ENCODE results near the gene RGL4.
A peak's percentile ranks its signal among the peaks of the same experiment; 100 is the strongest.
"Not testable (repeated sequence)": the region's sequence is repeated elsewhere in the genome, so short reads cannot be mapped to it uniquely, and the experiment has no call there.

Gene RGL4

GRCh38 chr22:23700706-23701105 lies 9.9 kb downstream of the RGL4 start:
- DNase-seq: no peak

- DNase-seq: no peak
Measured at GRCh38 chr22:23704062-23704461, 13.2 kb downstream of the RGL4 start.

- peak in 1 of 2 donors; percentile 13 for DNase-seq
Measured at GRCh38 chr22:23704829-23705228, 14.0 kb downstream of the RGL4 start.

DNA sequence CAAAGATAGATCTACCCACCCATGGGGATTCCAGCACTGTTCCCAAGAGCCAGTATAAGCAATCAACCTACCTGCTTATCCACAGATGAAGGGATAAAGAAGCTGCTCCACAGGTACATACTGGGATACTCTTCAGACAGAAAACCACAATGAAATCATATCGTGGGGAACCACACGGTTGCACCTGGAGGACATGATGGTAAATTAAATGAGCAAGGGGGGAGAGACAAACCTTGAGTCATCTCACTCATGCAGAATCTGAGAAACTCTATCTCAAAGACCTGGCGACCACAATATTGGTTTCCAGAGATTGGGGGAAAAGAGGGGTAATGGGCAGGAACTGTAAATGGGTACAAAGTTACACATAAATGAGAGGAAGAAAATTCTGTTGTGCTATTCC lies 14.5 kb downstream of the RGL4 start:
- no peak for DNase-seq

DNA sequence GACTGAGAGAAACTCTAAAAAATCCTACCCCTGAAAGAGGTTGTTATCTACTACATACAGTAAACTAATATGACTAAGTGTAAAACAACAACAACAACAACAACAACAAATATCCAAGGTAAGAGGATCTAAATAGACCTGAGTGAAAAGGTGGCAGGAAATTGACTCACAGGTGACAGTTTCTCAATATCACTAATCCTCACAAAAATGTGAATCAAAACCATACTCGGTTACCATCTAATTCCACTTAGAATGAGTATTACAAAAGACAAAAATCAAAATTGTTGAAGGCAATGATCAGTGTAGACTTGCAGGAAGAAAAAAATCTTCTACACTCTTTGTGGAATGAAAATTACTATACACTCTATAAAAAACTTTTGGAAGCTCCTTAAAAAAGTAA lies 17.5 kb downstream of the RGL4 start:
- DNase-seq: no peak

DNA sequence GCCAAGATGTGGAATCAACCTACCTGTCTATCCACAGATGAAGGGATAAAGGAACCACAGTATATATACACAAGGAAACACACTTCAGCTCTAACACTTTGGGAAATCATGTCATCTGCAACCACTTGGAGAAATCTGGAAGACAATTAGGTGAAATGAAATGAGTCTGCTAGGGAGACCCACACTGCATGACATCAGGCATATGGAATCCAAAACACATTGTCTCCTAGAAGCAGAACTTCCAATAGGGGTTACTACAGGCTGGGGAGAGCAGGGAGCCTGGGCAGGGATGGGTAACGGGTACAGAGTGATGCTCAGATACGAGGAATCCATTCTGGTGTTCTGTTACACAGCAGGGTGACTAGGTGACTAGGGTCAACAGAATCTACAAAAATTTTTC lies 18.3 kb downstream of the RGL4 start:
- no peak for DNase-seq

DNA sequence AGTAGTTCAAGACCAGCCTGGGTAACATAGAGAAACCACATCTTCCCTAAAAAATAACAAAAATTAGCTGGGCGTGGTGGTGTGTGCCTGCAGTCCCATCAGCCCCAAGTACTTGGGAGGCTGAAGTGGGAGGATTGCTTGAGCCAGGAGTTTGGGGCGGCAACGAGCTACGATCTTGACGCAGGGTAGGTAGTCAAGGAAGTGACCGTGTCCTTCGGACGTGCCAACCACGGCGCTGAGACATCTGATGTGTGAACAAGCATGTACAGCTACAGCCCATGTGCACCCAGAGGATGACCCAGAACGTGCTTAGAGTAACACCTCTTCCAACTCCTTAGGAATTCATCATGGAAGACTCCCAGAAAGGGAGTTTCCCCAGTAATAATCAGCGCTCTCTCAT lies 21.4 kb downstream of the RGL4 start:
- DNase-seq: no peak

GRCh38 chr22:23713696-23714595 lies 23.1 kb downstream of the RGL4 start:
- no peak for DNase-seq

- DNase-seq: no peak
Measured at GRCh38 chr22:23714596-23715578, 24.1 kb downstream of the RGL4 start.

GRCh38 chr22:23715806-23716375 lies 25.1 kb downstream of the RGL4 start:
- DNase-seq: no peak

DNA sequence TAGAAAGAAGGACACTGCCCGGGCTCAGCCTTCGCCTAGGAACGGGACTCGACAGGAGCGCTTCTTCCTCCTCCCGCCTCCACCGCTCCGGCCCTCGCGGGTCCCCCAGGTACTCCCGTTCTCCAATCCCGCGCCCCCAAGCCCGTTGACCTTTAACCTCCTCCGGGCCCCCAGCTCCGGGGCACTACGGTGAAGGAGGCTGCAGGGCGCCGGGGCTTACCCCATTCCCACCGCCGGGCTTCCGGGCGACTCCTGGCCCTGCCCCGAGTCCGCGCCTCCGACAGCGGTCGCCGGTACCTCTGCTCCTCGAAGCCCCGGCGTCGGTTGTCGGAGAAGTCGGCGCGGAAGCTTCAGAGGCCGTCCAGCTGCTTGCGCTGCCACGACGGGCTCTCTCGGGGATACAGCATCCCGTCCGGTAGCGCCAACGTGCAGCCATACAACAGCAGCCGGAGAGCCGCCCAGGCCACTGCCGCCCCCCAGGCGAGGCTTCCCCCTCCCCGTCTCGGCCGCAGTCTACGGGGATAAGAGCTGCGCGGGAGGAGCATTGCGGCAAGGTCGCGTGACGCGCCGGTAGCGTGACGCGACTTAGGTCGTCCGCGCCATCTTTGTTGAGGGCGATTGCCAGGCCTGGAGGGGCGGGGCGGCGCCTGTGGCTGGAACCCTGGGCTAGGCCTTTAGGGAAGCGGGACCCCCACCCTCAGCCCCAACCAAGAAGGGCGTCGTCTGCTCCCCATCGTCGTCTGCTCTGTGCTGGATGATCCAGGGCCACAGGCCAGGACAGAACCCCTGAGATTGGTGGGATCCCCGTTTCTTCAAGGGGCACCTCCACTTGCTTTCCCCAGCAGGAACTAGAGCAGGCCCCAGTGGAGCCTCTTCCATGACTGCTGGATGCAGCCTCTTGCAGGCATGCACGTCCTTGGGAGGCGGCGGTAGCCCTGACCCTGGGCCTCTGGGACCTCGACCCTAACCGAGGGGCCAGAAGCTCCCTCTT lies 26.3 kb downstream of the RGL4 start:
- DNase-seq: peak; percentile 85 to 87

- DNase-seq: no peak
Measured at GRCh38 chr22:23718371-23719165, 27.8 kb downstream of the RGL4 start.

DNA sequence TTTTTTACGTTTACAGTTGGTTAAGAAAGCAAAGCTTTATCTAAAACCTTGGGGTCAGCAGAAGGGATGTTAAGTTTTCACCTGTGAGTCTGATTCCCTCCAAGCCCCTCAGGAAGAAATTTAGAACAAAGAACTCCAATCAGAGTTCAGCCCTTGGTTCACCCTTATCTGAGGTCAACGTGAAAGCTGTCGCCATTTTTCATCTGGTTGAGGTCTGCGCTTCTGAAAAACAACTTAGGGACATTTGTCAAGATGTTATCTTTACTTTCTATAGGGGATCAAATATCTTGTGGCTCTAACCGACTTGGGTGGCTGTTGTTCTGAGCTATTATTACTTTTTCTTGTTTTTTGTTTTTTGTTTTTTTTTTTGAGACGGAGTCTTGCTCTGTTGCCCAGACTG lies 30.0 kb downstream of the RGL4 start:
- no peak for DNase-seq

- no peak for DNase-seq
Measured at GRCh38 chr22:23722160-23722559, 31.3 kb downstream of the RGL4 start.

GRCh38 chr22:23722724-23723123 lies 31.9 kb downstream of the RGL4 start:
- no peak for DNase-seq

DNA sequence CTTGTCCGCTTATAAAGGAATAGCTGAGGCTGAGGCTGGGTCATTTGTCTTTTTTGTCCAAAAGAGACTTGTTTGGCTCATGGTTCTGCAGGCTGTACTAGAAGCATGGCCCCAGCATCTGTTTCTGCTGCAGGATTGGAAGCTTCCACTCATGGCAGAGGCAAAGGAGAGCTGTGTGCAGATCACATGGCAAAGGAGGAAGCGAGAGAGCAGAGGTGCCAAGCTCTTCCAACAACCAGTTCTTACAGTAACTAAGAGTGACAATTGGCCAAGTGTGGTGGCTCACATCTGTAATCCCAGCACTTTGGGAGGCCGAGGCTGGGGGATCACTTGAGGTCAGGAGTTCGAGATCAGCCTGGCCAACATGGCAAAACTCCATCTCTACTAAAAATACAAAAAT lies 37.3 kb downstream of the RGL4 start:
- not testable (repeated sequence) for DNase-seq

DNA sequence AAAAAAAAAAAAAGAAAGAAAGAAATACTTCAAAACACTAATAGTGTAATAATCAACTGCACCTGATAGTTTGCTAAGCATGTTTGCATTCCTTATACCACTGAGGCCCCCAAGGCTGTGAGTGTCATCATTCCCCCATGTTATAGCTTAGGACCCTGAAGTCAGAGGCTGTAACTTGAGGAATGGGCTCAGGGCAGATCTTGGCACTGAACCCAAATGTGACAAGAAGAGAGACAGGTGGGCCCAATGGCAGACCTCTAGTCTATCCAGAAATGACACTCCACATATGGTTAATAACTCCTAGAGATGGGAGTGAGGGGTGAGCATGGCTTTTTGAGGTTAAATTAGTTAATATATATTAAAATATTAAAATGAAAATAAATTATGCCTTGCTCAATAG lies 46.9 kb downstream of the RGL4 start:
- DNase-seq: no peak

GRCh38 chr22:23742505-23743264 lies 51.9 kb downstream of the RGL4 start:
- no peak for DNase-seq

DNA sequence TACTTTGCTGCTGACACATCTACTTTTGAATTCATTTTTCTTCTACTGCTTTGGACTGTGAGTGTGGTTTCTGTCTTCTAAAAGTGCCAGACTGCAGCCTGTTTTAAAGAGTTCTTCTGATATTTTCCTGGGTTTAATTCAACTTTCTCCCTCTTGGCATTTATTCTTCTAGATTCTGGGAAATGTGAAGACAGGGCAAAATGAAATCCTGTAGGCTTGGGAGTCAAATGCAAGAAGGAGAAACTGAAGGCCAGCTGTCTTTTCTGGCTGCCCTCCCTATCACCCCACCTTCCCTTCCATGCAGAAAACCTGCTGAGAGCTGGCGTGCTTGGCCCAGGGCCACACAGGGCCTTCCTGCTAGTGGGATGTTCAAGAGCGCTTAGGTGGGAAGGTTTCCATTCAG lies 52.5 kb downstream of the RGL4 start:
- DNase-seq: no peak

- no peak for DNase-seq
Measured at GRCh38 chr22:23744001-23744400, 53.2 kb downstream of the RGL4 start.

Measured in CD4-positive, alpha-beta T cell treated with Interleukin-4 for 1 hour (primary cell).